PFSK-1 (cell line): ENCODE data around the gene IPCEF1.

Source experiments
- POLR2AphosphoS5 ChIP-seq: IDR thresholded peaks from 2 replicates; pipeline ENCODE4 v1.6.1; 2012; ENCODE audit warnings: low read depth, mild to moderate bottlenecking, control low read depth, low read length, moderate library complexity
- SIN3A ChIP-seq: IDR thresholded peaks from 2 replicates; pipeline ENCODE4 v1.6.1; 2012; ENCODE audit warnings: mild to moderate bottlenecking, low read length, moderate library complexity, borderline replicate concordance; ENCODE audit not compliant: insufficient read depth
- TF ChIP-seq, protein P1 (sequence below), 2 experiments: IDR thresholded peaks; 2 replicates each; pipeline versions ENCODE4 v1.6.1 to v1.8.0; 2011 to 2012; ENCODE audit warnings: low read depth in 2 of 2, low read length in 2 of 2, control low read depth in 1 of 2, inconsistent platforms in 1 of 2, mild to moderate bottlenecking in 1 of 2, moderate library complexity in 1 of 2; ENCODE audit not compliant: insufficient read depth in 1 of 2

DNA sequence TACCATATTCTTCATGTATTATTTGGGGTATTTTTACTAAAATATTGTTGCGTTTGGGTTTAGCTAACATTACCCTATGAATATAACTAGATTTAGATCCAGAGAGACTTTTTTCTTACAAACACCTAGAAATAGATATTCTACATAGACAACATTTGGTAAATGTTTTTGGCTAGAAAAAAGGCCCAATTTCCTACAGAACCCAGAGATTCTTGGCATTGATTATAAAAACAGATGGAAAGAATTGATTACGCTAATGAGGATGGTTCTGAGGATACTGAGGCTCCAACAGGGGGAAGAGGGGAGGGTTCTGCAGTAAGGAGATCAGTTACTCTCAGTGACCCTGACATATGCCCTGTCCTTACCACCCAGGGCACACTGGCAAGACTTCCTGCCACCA is 123.2 kb downstream of the IPCEF1 start:
- no peak for TF ChIP-seq POLR2AphosphoS5
- TF ChIP-seq, protein P1, sequence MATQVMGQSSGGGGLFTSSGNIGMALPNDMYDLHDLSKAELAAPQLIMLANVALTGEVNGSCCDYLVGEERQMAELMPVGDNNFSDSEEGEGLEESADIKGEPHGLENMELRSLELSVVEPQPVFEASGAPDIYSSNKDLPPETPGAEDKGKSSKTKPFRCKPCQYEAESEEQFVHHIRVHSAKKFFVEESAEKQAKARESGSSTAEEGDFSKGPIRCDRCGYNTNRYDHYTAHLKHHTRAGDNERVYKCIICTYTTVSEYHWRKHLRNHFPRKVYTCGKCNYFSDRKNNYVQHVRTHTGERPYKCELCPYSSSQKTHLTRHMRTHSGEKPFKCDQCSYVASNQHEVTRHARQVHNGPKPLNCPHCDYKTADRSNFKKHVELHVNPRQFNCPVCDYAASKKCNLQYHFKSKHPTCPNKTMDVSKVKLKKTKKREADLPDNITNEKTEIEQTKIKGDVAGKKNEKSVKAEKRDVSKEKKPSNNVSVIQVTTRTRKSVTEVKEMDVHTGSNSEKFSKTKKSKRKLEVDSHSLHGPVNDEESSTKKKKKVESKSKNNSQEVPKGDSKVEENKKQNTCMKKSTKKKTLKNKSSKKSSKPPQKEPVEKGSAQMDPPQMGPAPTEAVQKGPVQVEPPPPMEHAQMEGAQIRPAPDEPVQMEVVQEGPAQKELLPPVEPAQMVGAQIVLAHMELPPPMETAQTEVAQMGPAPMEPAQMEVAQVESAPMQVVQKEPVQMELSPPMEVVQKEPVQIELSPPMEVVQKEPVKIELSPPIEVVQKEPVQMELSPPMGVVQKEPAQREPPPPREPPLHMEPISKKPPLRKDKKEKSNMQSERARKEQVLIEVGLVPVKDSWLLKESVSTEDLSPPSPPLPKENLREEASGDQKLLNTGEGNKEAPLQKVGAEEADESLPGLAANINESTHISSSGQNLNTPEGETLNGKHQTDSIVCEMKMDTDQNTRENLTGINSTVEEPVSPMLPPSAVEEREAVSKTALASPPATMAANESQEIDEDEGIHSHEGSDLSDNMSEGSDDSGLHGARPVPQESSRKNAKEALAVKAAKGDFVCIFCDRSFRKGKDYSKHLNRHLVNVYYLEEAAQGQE (IDR thresholded peaks at IDR 0.05; ENCODE audit: insufficient read depth in 1 of 2, low read depth in 2 of 2, low read length in 2 of 2), result no peak
- TF ChIP-seq SIN3A, result no peak
